Endodermal cell (in vitro differentiated cells): Measurements from ENCODE around the gene SSNA1. TPM values are rescaled to one million over a fixed set of nuclear protein-coding genes. Genes with fewer than 3 reads are reported as not detected.

Experiments used
- DNase-seq: peaks from one replicate; pipeline ENCODE4 v3.0.0-alpha.2; 2017
- H3K27ac ChIP-seq: 2 replicates; pipeline ENCODE4 v1.5.1; 2013; ENCODE audit warnings: mild to moderate bottlenecking, low read depth, low read length, moderate library complexity
- H3K27me3 ChIP-seq: 2 replicates; pipeline ENCODE4 v1.6.1; 2013; ENCODE audit warnings: mild to moderate bottlenecking, low read length, moderate library complexity; ENCODE audit not compliant: insufficient read depth, control insufficient read depth, poor library complexity, severe bottlenecking
- H3K36me3 ChIP-seq: 2 replicates; pipeline ENCODE4 v1.7.0; 2013; ENCODE audit warnings: mild to moderate bottlenecking, low read length, moderate library complexity; ENCODE audit not compliant: control insufficient read depth, insufficient read depth
- H3K4me1 ChIP-seq: one replicate; pipeline ENCODE4 v1.7.0; 2013; ENCODE audit warnings: low read length; ENCODE audit not compliant: control insufficient read depth, insufficient read depth
- H3K4me3 ChIP-seq: 2 replicates; pipeline ENCODE4 v1.5.1; 2013; ENCODE audit warnings: mild to moderate bottlenecking, low read length, moderate library complexity
- H3K9ac ChIP-seq: 2 replicates; pipeline ENCODE4 v1.6.1; 2013; ENCODE audit warnings: mild to moderate bottlenecking, low read length, moderate library complexity; ENCODE audit not compliant: poor library complexity, severe bottlenecking; ENCODE audit errors: extremely low read depth
- H3K9me3 ChIP-seq: 2 replicates; pipeline ENCODE4 v1.6.1; 2013; ENCODE audit warnings: mild to moderate bottlenecking, low read length, moderate library complexity; ENCODE audit not compliant: control insufficient read depth
- H3K27ac Mint-ChIP-seq: 2 replicates; pipeline ENCODE4 v1.8.0; 2020; ENCODE audit warnings: mixed read lengths
- H3K27me3 Mint-ChIP-seq: 2 replicates; pipeline ENCODE4 v1.8.0; 2021; ENCODE audit warnings: mild to moderate bottlenecking, mixed read lengths; ENCODE audit not compliant: insufficient read depth
- H3K36me3 Mint-ChIP-seq: 2 replicates; pipeline ENCODE4 v1.8.0; 2020; ENCODE audit warnings: low read depth, mixed read lengths
- H3K4me1 Mint-ChIP-seq: 2 replicates; pipeline ENCODE4 v1.8.0; 2020; ENCODE audit warnings: mixed read lengths
- H3K4me3 Mint-ChIP-seq: 2 replicates; pipeline ENCODE4 v1.8.0; 2020; ENCODE audit warnings: mild to moderate bottlenecking, moderate library complexity, mixed read lengths
- H3K9me3 Mint-ChIP-seq: 2 replicates; pipeline ENCODE4 v1.8.0; 2020; ENCODE audit warnings: mild to moderate bottlenecking, mixed read lengths
- WGBS, 2 experiments: methylation state at CpG; one replicate each; pipeline versions ENCODE4 v1.1.5 to v1.1.7; 2013; ENCODE audit warnings: missing lambda C conversion rate in 2 of 2, mixed read lengths in 1 of 2; ENCODE audit not compliant: insufficient coverage in 1 of 2, insufficient read length in 1 of 2; 5-methylcytosine and 5-hydroxymethylcytosine counted together
- total RNA-seq, 2 donors: library from RNA; stranded (reverse); fragmentation: NEBNext Ultra II Directional in 1 of 2; extraction: Animal tissue kit (Norgen Biotek cat#: 25700) in 1 of 2; gene quantifications; 2 replicates in 1 of 2; 3 replicates in 1 of 2; pipeline ENCODE4 v1.2.1, GENCODE V29; 2021
- TF ChIP-seq, protein P1 (sequence below): fragments of 200-600 bp; sonication (generic); conservative IDR thresholded peaks from 2 replicates; pipeline ENCODE4 v1.5.0; 2021; ENCODE audit warnings: antibody characterized with exemption, mild to moderate bottlenecking

The SSNA1 gene
- total RNA-seq, 2 donors from 2014 or later, result 66.5 to 67.7 TPM

DNA sequence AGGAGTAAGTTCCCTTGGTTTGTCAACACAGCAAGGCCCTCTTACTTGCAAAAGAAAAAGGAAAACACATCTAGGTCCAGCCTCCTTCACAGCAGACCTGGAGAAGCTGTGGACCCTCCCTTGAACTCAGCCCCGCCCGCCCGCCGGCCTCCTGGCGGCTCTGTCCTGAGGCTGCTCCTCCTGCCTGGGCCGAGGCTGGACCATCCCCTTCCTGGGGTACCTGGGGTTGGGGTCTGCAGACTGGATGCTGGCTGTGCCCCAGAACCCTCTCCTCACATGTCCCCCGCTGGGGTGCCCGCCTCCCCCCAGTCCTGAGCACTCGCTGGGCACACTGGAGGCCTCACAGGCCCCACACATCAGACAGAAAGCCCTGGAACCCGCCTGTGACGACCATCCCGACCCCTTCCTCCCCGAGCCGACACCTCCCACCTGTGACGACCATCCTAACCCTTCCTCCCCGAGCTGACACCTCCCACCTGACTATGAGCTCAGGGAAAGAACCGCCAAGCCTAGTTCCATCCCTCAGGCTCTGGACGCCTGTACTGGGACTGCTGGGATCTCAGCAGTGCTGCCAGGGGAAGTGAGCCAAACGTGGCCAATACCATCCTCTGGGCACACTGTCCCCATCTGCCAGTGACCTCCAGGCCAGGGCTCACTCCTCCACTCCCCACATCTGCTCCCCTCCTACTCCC lies 9.4 kb upstream of the SSNA1 start:
- H3K27ac ChIP-seq, result no peak overlapping the region
- H3K9me3 Mint-ChIP-seq, result no peaks in the 10 kb centered on the region
- WGBS, 2 experiments, result 93 to 99% methylated on average over 13 to 19 of the region's 19 CpGs
- H3K9me3 ChIP-seq, result no peaks in the 10 kb centered on the region
- peaks cover 21% of the 10 kb centered on the region for H3K36me3 Mint-ChIP-seq
- no peaks in the 10 kb centered on the region for H3K4me1 ChIP-seq
- no peak for DNase-seq
- no peak overlapping the region for H3K9ac ChIP-seq
- peaks cover 7% of the 10 kb centered on the region for H3K36me3 ChIP-seq
- H3K4me3 ChIP-seq, result no peak overlapping the region
- no peak overlapping the region for H3K27ac Mint-ChIP-seq
- H3K4me3 Mint-ChIP-seq, result no peak overlapping the region
- peaks cover 19% of the 10 kb centered on the region for H3K27me3 ChIP-seq
- no peaks in the 10 kb centered on the region for H3K27me3 Mint-ChIP-seq
- no peaks in the 10 kb centered on the region for H3K4me1 Mint-ChIP-seq
- TF ChIP-seq, protein P1, sequence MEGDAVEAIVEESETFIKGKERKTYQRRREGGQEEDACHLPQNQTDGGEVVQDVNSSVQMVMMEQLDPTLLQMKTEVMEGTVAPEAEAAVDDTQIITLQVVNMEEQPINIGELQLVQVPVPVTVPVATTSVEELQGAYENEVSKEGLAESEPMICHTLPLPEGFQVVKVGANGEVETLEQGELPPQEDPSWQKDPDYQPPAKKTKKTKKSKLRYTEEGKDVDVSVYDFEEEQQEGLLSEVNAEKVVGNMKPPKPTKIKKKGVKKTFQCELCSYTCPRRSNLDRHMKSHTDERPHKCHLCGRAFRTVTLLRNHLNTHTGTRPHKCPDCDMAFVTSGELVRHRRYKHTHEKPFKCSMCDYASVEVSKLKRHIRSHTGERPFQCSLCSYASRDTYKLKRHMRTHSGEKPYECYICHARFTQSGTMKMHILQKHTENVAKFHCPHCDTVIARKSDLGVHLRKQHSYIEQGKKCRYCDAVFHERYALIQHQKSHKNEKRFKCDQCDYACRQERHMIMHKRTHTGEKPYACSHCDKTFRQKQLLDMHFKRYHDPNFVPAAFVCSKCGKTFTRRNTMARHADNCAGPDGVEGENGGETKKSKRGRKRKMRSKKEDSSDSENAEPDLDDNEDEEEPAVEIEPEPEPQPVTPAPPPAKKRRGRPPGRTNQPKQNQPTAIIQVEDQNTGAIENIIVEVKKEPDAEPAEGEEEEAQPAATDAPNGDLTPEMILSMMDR, result no peak

DNA sequence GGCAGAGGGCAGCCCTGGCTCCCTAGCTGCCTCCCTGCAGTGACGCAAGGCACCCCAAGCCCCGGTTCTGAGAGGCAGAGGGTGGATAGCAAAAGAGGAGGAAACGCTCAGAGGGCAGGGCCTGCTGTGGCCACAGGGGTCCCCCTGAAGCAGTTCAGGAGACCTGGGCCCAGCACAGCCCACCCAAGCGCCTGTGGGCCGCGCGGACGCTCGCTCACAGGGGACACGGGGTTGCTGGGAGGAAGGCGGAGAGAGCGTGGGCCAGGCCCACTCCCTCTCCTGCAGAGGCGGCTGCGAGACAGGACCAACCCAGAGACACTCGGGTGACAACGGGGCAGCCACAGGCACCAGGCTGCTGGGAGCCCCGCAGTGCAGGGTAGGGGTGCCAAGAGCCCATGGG lies 8.7 kb upstream of the SSNA1 start:
- Mint-ChIP-seq H3K27ac (no peak overlapping the region), H3K36me3 (peaks cover 22% of the 10 kb centered on the region), H3K4me3 (no peak overlapping the region), H3K27me3 (no peaks in the 10 kb centered on the region), H3K4me1 (no peaks in the 10 kb centered on the region), H3K9me3 (no peaks in the 10 kb centered on the region)
- WGBS, 2 experiments, result 93 to 98% methylated on average over 10 to 17 of the region's 17 CpGs
- H3K4me1 ChIP-seq, result no peaks in the 10 kb centered on the region
- H3K36me3 ChIP-seq, result peaks cover 7% of the 10 kb centered on the region
- H3K4me3 ChIP-seq, result no peak overlapping the region
- H3K9ac ChIP-seq, result no peak overlapping the region
- peaks cover 14% of the 10 kb centered on the region for H3K27me3 ChIP-seq
- DNase-seq, result no peak
- no peaks in the 10 kb centered on the region for H3K9me3 ChIP-seq
- TF ChIP-seq, protein P1, result no peak
- H3K27ac ChIP-seq, result no peak overlapping the region

DNA sequence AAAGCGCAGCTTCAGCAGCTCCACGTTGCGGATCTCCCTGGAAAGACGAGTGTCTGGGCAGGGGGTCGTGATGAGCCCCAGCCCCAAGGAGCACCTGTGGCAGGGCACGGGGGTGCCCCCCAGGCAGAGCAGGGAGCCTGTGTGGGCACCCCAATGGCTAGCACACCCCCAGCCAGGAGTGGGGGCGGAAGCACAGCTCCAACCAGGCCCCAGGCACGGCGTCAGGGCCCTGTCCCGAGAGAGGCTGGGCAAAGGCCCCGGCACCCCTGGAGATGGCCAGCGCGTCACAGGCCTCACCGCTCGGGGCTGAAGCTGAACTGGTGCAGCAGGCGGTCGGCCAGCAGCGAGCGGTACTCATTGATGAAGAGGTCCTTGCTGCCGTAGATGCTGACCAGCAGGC lies 8.0 kb upstream of the SSNA1 start:
- peaks cover 8% of the 10 kb centered on the region for H3K27me3 ChIP-seq
- Mint-ChIP-seq H3K27me3 (no peaks in the 10 kb centered on the region), H3K4me3 (no peak overlapping the region), H3K4me1 (no peaks in the 10 kb centered on the region), H3K36me3 (peaks cover 22% of the 10 kb centered on the region), H3K9me3 (no peaks in the 10 kb centered on the region), H3K27ac (no peak overlapping the region)
- no peak overlapping the region for H3K9ac ChIP-seq
- peaks cover 7% of the 10 kb centered on the region for H3K36me3 ChIP-seq
- TF ChIP-seq, protein P1, result no peak
- WGBS, 2 experiments, result 94 to 98% methylated on average over 17 to 20 of the region's 20 CpGs
- no peaks in the 10 kb centered on the region for H3K4me1 ChIP-seq
- no peak for DNase-seq
- H3K4me3 ChIP-seq, result no peak overlapping the region
- no peaks in the 10 kb centered on the region for H3K9me3 ChIP-seq
- no peak overlapping the region for H3K27ac ChIP-seq
